HG03039 (cell line): ENCODE measurements around the gene APPL2.

Source experiments
- ATAC-seq: cut with Tn5 transposase; IDR thresholded peaks from one replicate; pipeline ENCODE4 v1.9.1; 2021; ENCODE audit warnings: mild to moderate bottlenecking, moderate library complexity; ENCODE audit not compliant: unreplicated experiment

Gene APPL2

GRCh38 chr12:105235732-105236476 lies at the start of gene APPL2:
APPL2 (minus strand) TSS chr12:105236174; CDS start chr12:105236012, 162 bp downstream.
- ATAC-seq: peak; percentile 76

- no peak for ATAC-seq
These were observed 49.4 kb upstream of the APPL2 start for GRCh38 chr12:105285378-105285777.

- ATAC-seq: no peak
These were observed 45.7 kb upstream of the APPL2 start for GRCh38 chr12:105281694-105282049.

- no peak for ATAC-seq
These were observed 45.2 kb upstream of the APPL2 start for GRCh38 chr12:105280966-105281693.

- ATAC-seq: no peak
These were observed 43.6 kb upstream of the APPL2 start for GRCh38 chr12:105279460-105280056.

- ATAC-seq: no peak
These were observed 42.2 kb upstream of the APPL2 start for GRCh38 chr12:105278043-105278697.

GRCh38 chr12:105275997-105276733 lies 40.2 kb upstream of the APPL2 start:
- ATAC-seq: no peak

GRCh38 chr12:105274571-105274970 lies 38.6 kb upstream of the APPL2 start:
- no peak for ATAC-seq

- ATAC-seq: no peak
These were observed 37.6 kb upstream of the APPL2 start for GRCh38 chr12:105273601-105274000.

- ATAC-seq: no peak
These were observed 36.9 kb upstream of the APPL2 start for GRCh38 chr12:105272814-105273416.

- no peak for ATAC-seq
These were observed 36.2 kb upstream of the APPL2 start for GRCh38 chr12:105272152-105272551.

- no peak for ATAC-seq
These were observed 35.4 kb upstream of the APPL2 start for GRCh38 chr12:105271364-105271763.

GRCh38 chr12:105270671-105271255 lies 34.8 kb upstream of the APPL2 start:
- no peak for ATAC-seq

- ATAC-seq: no peak
These were observed 31.7 kb upstream of the APPL2 start for GRCh38 chr12:105267711-105268110.

- ATAC-seq: no peak
These were observed 28.8 kb upstream of the APPL2 start for GRCh38 chr12:105264771-105265170.

GRCh38 chr12:105262461-105263184 lies 26.6 kb upstream of the APPL2 start:
- no peak for ATAC-seq

- ATAC-seq: no peak
These were observed 25.0 kb upstream of the APPL2 start for GRCh38 chr12:105261010-105261409.

GRCh38 chr12:105259226-105259625 lies 23.3 kb upstream of the APPL2 start:
- ATAC-seq: no peak

GRCh38 chr12:105257321-105257728 lies 21.4 kb upstream of the APPL2 start:
- no peak for ATAC-seq
